Fibroblast of gingiva (primary cell): ENCODE measurements around the gene DGKH.
A peak's percentile ranks its signal among the peaks of the same experiment; 100 is the strongest.

ENCODE experiments used
- DNase-seq: peaks from one replicate; pipeline ENCODE4 v3.0.0-alpha.2; 2011; ENCODE audit warnings: low read depth

Gene DGKH

GRCh38 chr13:42039946-42040729 lies 8.3 kb upstream of the DGKH start:
- DNase-seq: peak; percentile 91

- DNase-seq: no peak
These were observed 7.8 kb upstream of the DGKH start for GRCh38 chr13:42040730-42041010.

- DNase-seq: peak; percentile 38
These were observed 7.3 kb upstream of the DGKH start for GRCh38 chr13:42041011-42041683.

GRCh38 chr13:42041684-42042035 lies 6.8 kb upstream of the DGKH start:
- peak; percentile 66 for DNase-seq

GRCh38 chr13:42043676-42044075 lies 4.8 kb upstream of the DGKH start:
- no peak for DNase-seq

- DNase-seq: no peak
These were observed 2.0 kb upstream of the DGKH start for GRCh38 chr13:42046448-42046847.

- peak; percentile 70 for DNase-seq
These were observed 697 bp upstream of the DGKH start for GRCh38 chr13:42047561-42048341.

GRCh38 chr13:42048684-42049453 lies 421 bp downstream of the DGKH start:
- DNase-seq: peak; percentile 83

GRCh38 chr13:42049454-42049813 lies 986 bp downstream of the DGKH start:
- no peak for DNase-seq

- DNase-seq: no peak
These were observed 6.5 kb downstream of the DGKH start for GRCh38 chr13:42054798-42055499.

GRCh38 chr13:42055500-42056085 lies 7.1 kb downstream of the DGKH start:
- no peak for DNase-seq

GRCh38 chr13:42056146-42056545 lies 7.7 kb downstream of the DGKH start:
- DNase-seq: no peak

- DNase-seq: no peak
These were observed 8.1 kb downstream of the DGKH start for GRCh38 chr13:42056583-42056982.

GRCh38 chr13:42057918-42058530 lies 9.6 kb downstream of the DGKH start:
- DNase-seq: no peak

GRCh38 chr13:42061943-42062342 lies 13.5 kb downstream of the DGKH start:
- DNase-seq: no peak

GRCh38 chr13:42063105-42063504 lies 14.7 kb downstream of the DGKH start:
- no peak for DNase-seq

- peak; percentile 31 for DNase-seq
These were observed 15.8 kb downstream of the DGKH start for GRCh38 chr13:42064259-42064658.

GRCh38 chr13:42064966-42065365 lies 16.5 kb downstream of the DGKH start:
- DNase-seq: no peak

GRCh38 chr13:42065414-42065813 lies 17.0 kb downstream of the DGKH start:
- DNase-seq: no peak

GRCh38 chr13:42066542-42066941 lies 18.1 kb downstream of the DGKH start:
- peak; percentile 86 for DNase-seq

GRCh38 chr13:42068886-42069285 lies 20.4 kb downstream of the DGKH start:
- no peak for DNase-seq
